ENCODE data around the gene COQ3.

- TF ChIP-seq CTCF (conservative IDR thresholded peaks at IDR 0.05) (no peak), EZH2 (IDR thresholded peaks at IDR 0.05; ENCODE audit: low read depth) (no peak)
These were observed 15.7 kb upstream of the COQ3 start for GRCh38 chr6:99409672-99410071.

Measured in PC-9 (cell line).